Sigmoid colon (tissue), 3 donors: ENCODE data around the gene GLRA1.

Source experiments
- POLR2A ChIP-seq, 2 donors: fragments of 450-650 bp; IDR thresholded peaks; one replicate each; pipeline ENCODE4 v1.6.1; 2016; ENCODE audit warnings: antibody characterized with exemption in 2 of 2, mild to moderate bottlenecking in 2 of 2, moderate library complexity in 2 of 2
- TF ChIP-seq, protein P1 (sequence below), 4 experiments: fragments of 450-650 bp in 3 of 4; fragments of 200-600 bp in 1 of 4; IDR thresholded peaks; one replicate each; pipeline ENCODE4 v1.5.1; 2016 to 2019; ENCODE audit warnings: antibody characterized with exemption in 4 of 4, mild to moderate bottlenecking in 3 of 4, moderate library complexity in 2 of 4

DNA sequence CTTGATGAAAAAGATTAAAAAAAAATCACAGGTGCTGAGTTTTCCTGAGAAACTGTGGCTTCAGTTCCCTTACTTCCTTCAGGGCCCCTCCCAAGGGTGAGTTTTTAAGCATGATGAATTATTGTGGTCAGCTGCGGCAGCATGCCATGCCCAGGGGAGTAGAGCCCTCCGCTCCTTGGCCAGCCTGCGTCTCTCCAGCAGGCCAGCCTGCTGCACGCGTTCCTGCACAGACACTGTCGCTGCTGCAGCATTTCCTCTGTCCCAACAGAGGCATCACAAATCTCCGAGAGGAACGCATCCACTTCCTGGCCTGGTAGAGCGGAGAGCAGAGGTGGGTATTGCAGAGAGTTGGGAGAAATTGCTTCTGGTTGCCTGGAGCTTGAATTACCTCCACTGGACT, 26.1 kb upstream of the GLRA1 start:
- TF ChIP-seq, protein P1, sequence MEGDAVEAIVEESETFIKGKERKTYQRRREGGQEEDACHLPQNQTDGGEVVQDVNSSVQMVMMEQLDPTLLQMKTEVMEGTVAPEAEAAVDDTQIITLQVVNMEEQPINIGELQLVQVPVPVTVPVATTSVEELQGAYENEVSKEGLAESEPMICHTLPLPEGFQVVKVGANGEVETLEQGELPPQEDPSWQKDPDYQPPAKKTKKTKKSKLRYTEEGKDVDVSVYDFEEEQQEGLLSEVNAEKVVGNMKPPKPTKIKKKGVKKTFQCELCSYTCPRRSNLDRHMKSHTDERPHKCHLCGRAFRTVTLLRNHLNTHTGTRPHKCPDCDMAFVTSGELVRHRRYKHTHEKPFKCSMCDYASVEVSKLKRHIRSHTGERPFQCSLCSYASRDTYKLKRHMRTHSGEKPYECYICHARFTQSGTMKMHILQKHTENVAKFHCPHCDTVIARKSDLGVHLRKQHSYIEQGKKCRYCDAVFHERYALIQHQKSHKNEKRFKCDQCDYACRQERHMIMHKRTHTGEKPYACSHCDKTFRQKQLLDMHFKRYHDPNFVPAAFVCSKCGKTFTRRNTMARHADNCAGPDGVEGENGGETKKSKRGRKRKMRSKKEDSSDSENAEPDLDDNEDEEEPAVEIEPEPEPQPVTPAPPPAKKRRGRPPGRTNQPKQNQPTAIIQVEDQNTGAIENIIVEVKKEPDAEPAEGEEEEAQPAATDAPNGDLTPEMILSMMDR (IDR thresholded peaks at IDR 0.05), result no peak
- TF ChIP-seq POLR2A (IDR thresholded peaks at IDR 0.05), result no peak
